HCT116 (cell line): ENCODE data around the gene BCL6. TPM values are rescaled to one million over a fixed set of nuclear protein-coding genes. Genes with fewer than 3 reads are reported as not detected.
A peak's percentile ranks its signal among the peaks of the same experiment; 100 is the strongest.

ENCODE experiments used
- ATAC-seq: fragments of 200-7000 bp; cut with Tn5 transposase; 2 replicates; pipeline ENCODE4 v1.9.1; 2020; ENCODE audit warnings: mild to moderate bottlenecking, moderate library complexity
- BruUV-seq: library from RNA; stranded (reverse); fragments of 400-500 nt; replicated peaks from 2 replicates; lab custom pipeline; 2021; lab: Mats Ljungman, UMichigan
- CTCF ChIA-PET: fragments of 300-600 bp; sonication (Branson Sonifier 250); formaldehyde crosslinking; loops from one replicate; lab custom pipeline; 2021; ENCODE audit warnings: antibody characterized with exemption; lab: Charles Lee
- POLR2A ChIA-PET: fragments of 300-600, 350-600 bp; sonication (Branson Sonifier 250); formaldehyde crosslinking; loops from one replicate; lab custom pipeline; 2021; ENCODE audit warnings: antibody characterized with exemption; lab: Charles Lee
- RAD21 ChIA-PET, 2 experiments: fragments of 300-600 bp; sonication (Branson Sonifier 250); formaldehyde crosslinking; loops; one replicate each; lab custom pipeline; 2023; ENCODE audit warnings: low total read pairs in 2 of 2; ENCODE audit not compliant: uncharacterized antibody in 2 of 2, unreplicated experiment in 2 of 2, low non-redundant PET in 1 of 2; lab: Charles Lee
- DNase-seq: peaks from one replicate; pipeline ENCODE4 v3.0.0-alpha.2; 2010; ENCODE audit warnings: low read depth, low spot score
- H2AFZ ChIP-seq: fragments of 200-600 bp; shearing (Covaris generic), sonication (generic); 2 replicates; pipeline ENCODE4 v1.6.1; 2017; ENCODE audit warnings: low read depth, mixed run types, mixed read lengths, antibody characterized with exemption, low read length; ENCODE audit not compliant: poor library complexity, severe bottlenecking
- H3K27ac ChIP-seq: 2 replicates; pipeline ENCODE4 v1.5.1; 2012; ENCODE audit warnings: low read depth, low read length
- H3K27me3 ChIP-seq: fragments of 200-600 bp; sonication (generic); 2 replicates; pipeline ENCODE4 v1.6.1; 2016; ENCODE audit warnings: mixed run types, low read length, mixed read lengths; ENCODE audit not compliant: insufficient read depth
- H3K36me3 ChIP-seq, 2 experiments: fragments of 200-500 bp in 1 of 2; fragments of 200-600 bp in 1 of 2; sonication (Bioruptor generic) in 1 of 2; sonication (generic) in 1 of 2; 2 replicates each; pipeline versions ENCODE4 v1.5.1 to v1.6.1; 2014 to 2016; ENCODE audit warnings: low read length in 2 of 2, inconsistent platforms in 1 of 2, mixed read lengths in 1 of 2, mixed run types in 1 of 2; ENCODE audit not compliant: insufficient read depth in 2 of 2, control insufficient read depth in 1 of 2
- H3K4me1 ChIP-seq, 2 experiments: fragments of 200-600 bp in 1 of 2; sonication (generic) in 1 of 2; 2 replicates each; pipeline versions ENCODE4 v1.5.1 to v1.6.1; 2012 to 2017; ENCODE audit warnings: low read length in 2 of 2, inconsistent platforms in 1 of 2, mild to moderate bottlenecking in 1 of 2, mixed read lengths in 1 of 2, mixed run types in 1 of 2, moderate library complexity in 1 of 2; ENCODE audit not compliant: insufficient read depth in 2 of 2, control insufficient read depth in 1 of 2
- H3K4me2 ChIP-seq: fragments of 200-600 bp; sonication (generic); 2 replicates; pipeline ENCODE4 v1.6.1; 2017; ENCODE audit warnings: mixed run types, low read length, mixed read lengths
- H3K4me3 ChIP-seq, 2 experiments: fragments of 200-600 bp in 1 of 2; sonication (generic) in 1 of 2; replicated peaks in 1 of 2; 2 replicates each; pipeline ENCODE4 v1.5.1; 2011 to 2016; ENCODE audit warnings: low read length in 2 of 2, control low read depth in 1 of 2, low read depth in 1 of 2, mild to moderate bottlenecking in 1 of 2, mixed read lengths in 1 of 2, mixed run types in 1 of 2
- H3K79me2 ChIP-seq: fragments of 200-600 bp; sonication (generic); 2 replicates; pipeline ENCODE4 v1.6.1; 2017; ENCODE audit warnings: mild to moderate bottlenecking, mixed run types, low read length, moderate library complexity, mixed read lengths; ENCODE audit not compliant: insufficient read depth
- H3K9ac ChIP-seq: fragments of 200-600 bp; sonication (generic); 2 replicates; pipeline ENCODE4 v1.6.1; 2016; ENCODE audit warnings: low read length, mixed read lengths
- H3K9me2 ChIP-seq: fragments of 200-600 bp; sonication (generic), shearing (Covaris generic); 2 replicates; pipeline ENCODE4 v1.6.1; 2017; ENCODE audit warnings: mixed run types, mild to moderate bottlenecking, moderate library complexity; ENCODE audit not compliant: insufficient read depth
- H3K9me3 ChIP-seq, 2 experiments: fragments of 200-500 bp in 1 of 2; fragments of 200-600 bp in 1 of 2; sonication (Bioruptor generic) in 1 of 2; sonication (generic) in 1 of 2; 2 replicates each; pipeline ENCODE4 v1.6.1; 2014 to 2017; ENCODE audit warnings: low read length in 2 of 2, mixed read lengths in 2 of 2, inconsistent platforms in 1 of 2, low read depth in 1 of 2, mild to moderate bottlenecking in 1 of 2, mixed run types in 1 of 2, moderate library complexity in 1 of 2; ENCODE audit not compliant: control insufficient read depth in 1 of 2, insufficient read depth in 1 of 2
- H4K20me1 ChIP-seq: fragments of 200-600 bp; sonication (generic), shearing (Covaris generic); 2 replicates; pipeline ENCODE4 v1.6.1; 2017; ENCODE audit warnings: mixed run types, mild to moderate bottlenecking, moderate library complexity; ENCODE audit not compliant: insufficient read depth
- CEBPB ChIP-seq: IDR thresholded peaks from 2 replicates; pipeline ENCODE4 v1.6.1; 2012; ENCODE audit warnings: low read depth
- CTCF ChIP-seq, 3 experiments: fragments of 200-600 bp in 1 of 3; sonication (generic) in 1 of 3; IDR thresholded peaks in 2 of 3; conservative IDR thresholded peaks in 1 of 3; 2 replicates each; pipeline ENCODE4 v1.5.1; 2012 to 2017; ENCODE audit warnings: low read depth in 2 of 3, low read length in 2 of 3, antibody characterized with exemption in 1 of 3, borderline replicate concordance in 1 of 3, control low read depth in 1 of 3, mild to moderate bottlenecking in 1 of 3, mixed read lengths in 1 of 3, mixed run types in 1 of 3, moderate library complexity in 1 of 3; ENCODE audit not compliant: insufficient read depth in 1 of 3
- EZH2 ChIP-seq: fragments of 200-600 bp; sonication (generic); IDR thresholded peaks from 2 replicates; pipeline ENCODE4 v1.6.1; 2017; ENCODE audit warnings: antibody characterized with exemption, mixed run types
- EZH2phosphoT487 ChIP-seq: fragments of 200-600 bp; IDR thresholded peaks from 2 replicates; pipeline ENCODE4 v1.6.1; 2018; ENCODE audit warnings: antibody characterized with exemption, borderline replicate concordance
- FOSL1 ChIP-seq: IDR thresholded peaks from 2 replicates; pipeline ENCODE4 v1.6.1; 2012; ENCODE audit warnings: low read depth
- POLR2A ChIP-seq: IDR thresholded peaks from 2 replicates; pipeline ENCODE4 v1.7.0; 2011; ENCODE audit warnings: borderline replicate concordance; ENCODE audit not compliant: insufficient read depth, insufficient read length; ENCODE audit errors: extremely low read depth
- POLR2AphosphoS5 ChIP-seq: IDR thresholded peaks from 2 replicates; pipeline ENCODE4 v1.6.1; 2011; ENCODE audit warnings: mild to moderate bottlenecking, low read depth, low read length, moderate library complexity
- YY1 ChIP-seq: IDR thresholded peaks from 2 replicates; pipeline ENCODE4 v1.6.1; 2011; ENCODE audit warnings: low read length, low read depth, moderate library complexity, mild to moderate bottlenecking; ENCODE audit not compliant: insufficient replicate concordance; ENCODE audit errors: extremely low read depth
- ZBTB33 ChIP-seq: IDR thresholded peaks from 2 replicates; pipeline ENCODE4 v1.6.1; 2011; ENCODE audit warnings: mild to moderate bottlenecking, low read length, moderate library complexity; ENCODE audit not compliant: insufficient replicate concordance; ENCODE audit errors: extremely low read depth
- ZFX ChIP-seq: fragments of 450-650 bp; IDR thresholded peaks from 2 replicates; pipeline ENCODE4 v1.6.1; 2017
- intact Hi-C: fragments of 100-400 bp; cut with micrococcal nuclease; formaldehyde crosslinking; loops from 2 replicates; pipeline ENCODE4 v1.10.0; 2022
- total RNA-seq: library from RNA; stranded (reverse); gene quantifications from one replicate; pipeline ENCODE4 v1.2.1, GENCODE V29; 2021; ENCODE audit not compliant: unreplicated experiment

The BCL6 gene
- total RNA-seq, 1 experiment from 2014 or later = 17.5 TPM

GRCh38 chr3:187748050-187748481 is 2.8 kb upstream of the BCL6 start:
- peak overlapping the region; percentile 95 for H2AFZ ChIP-seq
- H3K27ac ChIP-seq = no peak overlapping the region
- CTCF ChIA-PET = interaction anchor here (0.7 to 4.3 kb wide), 6 partner anchors 8 to 1207 kb away, joined by 3 to 37 read pairs (median 4); no protein-coding TSS in a partner anchor
- no peaks in the 10 kb centered on the region for H4K20me1 ChIP-seq
- no peaks in the 10 kb centered on the region for H3K9me3 ChIP-seq
- no TSS peak for BruUV-seq
- no peaks in the 10 kb centered on the region for H3K9me2 ChIP-seq
- intact Hi-C loops = loop anchor here (5.0 to 10.0 kb wide), 6 partner anchors 217 to 1084 kb away; partner anchors contain the start of gene LPP
- no peak overlapping the region for H3K9ac ChIP-seq
- peak; percentile 78 for DNase-seq
- TF ChIP-seq ZFX = no peak
- no peak for TF ChIP-seq EZH2phosphoT487
- peak; percentile 68 for TF ChIP-seq YY1
- TF ChIP-seq EZH2 = no peak
- TF ChIP-seq POLR2A = no peak
- peak; percentile 25 for TF ChIP-seq ZBTB33
- TF ChIP-seq FOSL1 = no peak
- peak; percentile 21; the same call in 1 of the 2 replicates for TF ChIP-seq POLR2AphosphoS5
- TF ChIP-seq CTCF (IDR thresholded peaks at IDR 0.05 in 2 of 3, conservative IDR thresholded peaks at IDR 0.05 in 1 of 3; ENCODE audit: borderline replicate concordance in 1 of 3, insufficient read depth in 1 of 3, low read depth in 2 of 3, low read length in 2 of 3) = peak in 2 of 3 experiments; percentile 98 to 99; a peak in 4 of 6 replicates
- no peak for TF ChIP-seq CEBPB
- TF ChIP-seq, all 23 proteins: peak for 4
- ChIA-PET RAD21 (no interaction called here), POLR2A (interaction anchor here (0.9 kb wide), 1 partner anchor 1206 kb away, joined by 3 read pairs; no protein-coding TSS in a partner anchor)
- Histone ChIP-seq H3K27me3 (no peaks in the 10 kb centered on the region), H3K4me3 (no peak overlapping the region), H3K79me2 (peaks cover 6% of the 10 kb centered on the region; the same call in 1 of the 2 replicates), H3K4me1 (peaks cover 22 to 48% of the 10 kb centered on the region in 2 experiments), H3K36me3 (no peaks in the 10 kb centered on the region), H3K4me2 (peak overlapping the region; percentile 26; the same call in 1 of the 2 replicates)
- ATAC-seq = peak; percentile 69
